Measurements from ENCODE around the gene C17orf107.

- TF ChIP-seq POLR2A (IDR thresholded peaks at IDR 0.05) = no peak
- TF ChIP-seq CTCF (IDR thresholded peaks at IDR 0.05) = no peak
These were observed 36.0 kb upstream of the C17orf107 start for GRCh38 chr17:4863321-4863720.
